ENCODE data around the gene ARHGAP31.

- TF ChIP-seq TOX (CRISPR knock-in tag; IDR thresholded peaks at IDR 0.05; ENCODE audit: borderline replicate concordance) (no peak), PATZ1 (CRISPR knock-in tag; IDR thresholded peaks at IDR 0.05; ENCODE audit: borderline replicate concordance) (no peak), ZNF8 (CRISPR knock-in tag; IDR thresholded peaks at IDR 0.05) (no peak), ZFP3 (CRISPR knock-in tag; IDR thresholded peaks at IDR 0.05) (no peak), ARNTL (CRISPR knock-in tag; IDR thresholded peaks at IDR 0.05; ENCODE audit: borderline replicate concordance, low read depth) (no peak), RARB (CRISPR knock-in tag; IDR thresholded peaks at IDR 0.05) (no peak), ISL1 (CRISPR knock-in tag; IDR thresholded peaks at IDR 0.05) (no peak), ZC3H10 (CRISPR knock-in tag; IDR thresholded peaks at IDR 0.05) (no peak), BACH2 (CRISPR knock-in tag; IDR thresholded peaks at IDR 0.05; ENCODE audit: borderline replicate concordance) (no peak)
Measured at GRCh38 chr3:119298565-119298941, 4.4 kb downstream of the ARHGAP31 start.

Data from SK-N-SH treated with all-trans-retinoic acid at 6 μM for 48 hours (cell line).